Pancreas (tissue), 10 donors: ENCODE measurements around the gene HNF1B. TPM values are rescaled to one million over a fixed set of nuclear protein-coding genes. Genes with fewer than 3 reads are reported as not detected.

Source experiments
- ATAC-seq, 4 donors: fragments of 200-7000 bp; cut with Tn5 transposase; one replicate each; pipeline versions ENCODE4 v1.8.0 to v1.9.1; 2020; ENCODE audit warnings: mild to moderate bottlenecking in 4 of 4, moderate library complexity in 4 of 4
- DNase-seq, 6 donors: peaks; one replicate each; pipeline ENCODE4 v3.0.0-alpha.2; 2020
- FAIRE-seq: peaks from 2 replicates; lab custom pipeline; 2012; peaks lifted over from hg19 to GRCh38; lab: Jason Lieb, UNC
- H3K27ac ChIP-seq, 4 donors: fragments of 200-600 bp; sonication (generic); 1 replicate in 3 of 4; 2 replicates in 1 of 4; pipeline versions ENCODE4 v1.5.0 to v1.8.0; 2020
- H3K27me3 ChIP-seq, 4 donors: fragments of 200-600 bp; one replicate each; pipeline ENCODE4 v1.8.0; 2021
- H3K36me3 ChIP-seq, 3 donors: fragments of 200-600 bp; sonication (generic) in 1 of 3; one replicate each; pipeline versions ENCODE4 v1.5.0 to v1.8.0; 2020 to 2021
- H3K4me1 ChIP-seq, 3 donors: fragments of 200-600 bp; one replicate each; pipeline ENCODE4 v1.8.0; 2021
- H3K4me3 ChIP-seq, 4 donors: fragments of 200-600 bp; sonication (generic) in 2 of 4; one replicate each; pipeline versions ENCODE4 v1.5.0 to v1.8.0; 2020 to 2021
- H3K9me3 ChIP-seq, 4 donors: fragments of 200-600 bp; one replicate each; pipeline ENCODE4 v1.8.0; 2021
- WGBS, 2 donors: extraction: QIAGEN DNeasy Blood & Tissue Kit; methylation state at CpG; one replicate each; pipeline ENCODE4 v1.1.7; 2013; 5-methylcytosine and 5-hydroxymethylcytosine counted together
- intact Hi-C, 3 donors: fragments of 100-400 bp; cut with DNase I; formaldehyde crosslinking; loops; one replicate each; pipeline versions ENCODE4 v1.11.1 to v1.14.2; 2022
- polyA plus RNA-seq, 2 donors: library from polyadenylated mRNA; stranded (reverse); fragments of 200-250 nt; gene quantifications; one replicate each; pipeline ENCODE4 v1.2.3, GENCODE V29; 2013
- total RNA-seq, 6 donors: library from RNA; stranded (reverse); fragmentation: NEBNext Ultra II Directional in 4 of 6; extraction: Animal tissue kit (Norgen Biotek cat#: 25700) in 4 of 6; gene quantifications; one replicate each; pipeline versions ENCODE4 v1.2.1 to v1.2.4, GENCODE V29; 2021 to 2023
- TF ChIP-seq, protein P1 (sequence below), 4 donors: fragments of 200-600 bp; sonication (generic) in 3 of 4; IDR thresholded peaks; one replicate each; pipeline versions ENCODE4 v1.5.0 to v1.8.0; 2021; ENCODE audit warnings: antibody characterized with exemption in 4 of 4
- donor health status: healthy with polysubstance abuse.
- donor health status: DM: no; HTN: no; CAD: no; lungs with moderate emphysema.
- donor health status: DM: no; HTN: no; CAD: no.
- donor health status: control.
- donor health status: control.
- donor health status: Bipolar disorder and iron deficiency.
- donor health status: DM: yes; HTN: yes; CAD: no.
- donor health status: DM: no; HTN: no; CAD: no.
- donor health status: DM: no; HTN: no; CAD: no.
- donor health status: DM: yes; HTN: yes; CAD: no.

The HNF1B gene
- total and polyA plus RNA-seq, 8 donors = 24.9 to 50.5 (median 33.6) TPM

DNA sequence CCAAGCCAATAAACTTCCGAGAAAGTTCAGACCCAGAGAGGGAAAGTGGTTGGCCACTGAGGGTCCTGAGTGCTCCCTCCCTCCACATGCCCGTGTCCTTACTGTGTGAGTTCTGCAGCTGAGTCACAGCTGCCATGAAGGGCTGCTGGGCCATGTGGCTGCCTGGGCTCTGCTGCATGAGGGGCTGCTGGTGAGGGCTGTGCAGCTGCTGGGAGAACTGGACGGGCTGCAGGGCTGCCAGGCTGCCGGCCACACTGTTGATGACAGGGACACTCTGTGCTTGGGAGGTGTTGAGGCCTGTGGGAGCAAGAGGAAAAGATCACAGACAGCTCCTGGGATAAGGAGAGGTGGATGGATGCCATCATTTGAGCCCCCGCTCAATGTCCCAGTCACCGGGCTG is 44.0 kb downstream of the HNF1B start:
- intact Hi-C loops = loop anchor here in 2 of 3 donors (5.0 to 10.0 kb wide), 2 partner anchors 64 to 66 kb away; no protein-coding TSS in a partner anchor
- H3K9me3 ChIP-seq = no peaks in the 10 kb centered on the region
- peak in 1 of 4 donors; percentile 11 for ATAC-seq
- H3K36me3 ChIP-seq = peaks cover 0 to 70% (median 9%) of the 10 kb centered on the region in 3 donors
- WGBS, 2 donors = 71 to 78% methylated on average over 6 of the region's 6 CpGs
- no peak overlapping the region for H3K4me3 ChIP-seq
- no peak overlapping the region for H3K27ac ChIP-seq
- TF ChIP-seq, protein P1, sequence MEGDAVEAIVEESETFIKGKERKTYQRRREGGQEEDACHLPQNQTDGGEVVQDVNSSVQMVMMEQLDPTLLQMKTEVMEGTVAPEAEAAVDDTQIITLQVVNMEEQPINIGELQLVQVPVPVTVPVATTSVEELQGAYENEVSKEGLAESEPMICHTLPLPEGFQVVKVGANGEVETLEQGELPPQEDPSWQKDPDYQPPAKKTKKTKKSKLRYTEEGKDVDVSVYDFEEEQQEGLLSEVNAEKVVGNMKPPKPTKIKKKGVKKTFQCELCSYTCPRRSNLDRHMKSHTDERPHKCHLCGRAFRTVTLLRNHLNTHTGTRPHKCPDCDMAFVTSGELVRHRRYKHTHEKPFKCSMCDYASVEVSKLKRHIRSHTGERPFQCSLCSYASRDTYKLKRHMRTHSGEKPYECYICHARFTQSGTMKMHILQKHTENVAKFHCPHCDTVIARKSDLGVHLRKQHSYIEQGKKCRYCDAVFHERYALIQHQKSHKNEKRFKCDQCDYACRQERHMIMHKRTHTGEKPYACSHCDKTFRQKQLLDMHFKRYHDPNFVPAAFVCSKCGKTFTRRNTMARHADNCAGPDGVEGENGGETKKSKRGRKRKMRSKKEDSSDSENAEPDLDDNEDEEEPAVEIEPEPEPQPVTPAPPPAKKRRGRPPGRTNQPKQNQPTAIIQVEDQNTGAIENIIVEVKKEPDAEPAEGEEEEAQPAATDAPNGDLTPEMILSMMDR (IDR thresholded peaks at IDR 0.05) = no peak
- DNase-seq = no peak
- no peak for FAIRE-seq
- no peaks in the 10 kb centered on the region for H3K27me3 ChIP-seq
- peaks cover 0 to 8% (median 4%) of the 10 kb centered on the region in 3 donors for H3K4me1 ChIP-seq

DNA sequence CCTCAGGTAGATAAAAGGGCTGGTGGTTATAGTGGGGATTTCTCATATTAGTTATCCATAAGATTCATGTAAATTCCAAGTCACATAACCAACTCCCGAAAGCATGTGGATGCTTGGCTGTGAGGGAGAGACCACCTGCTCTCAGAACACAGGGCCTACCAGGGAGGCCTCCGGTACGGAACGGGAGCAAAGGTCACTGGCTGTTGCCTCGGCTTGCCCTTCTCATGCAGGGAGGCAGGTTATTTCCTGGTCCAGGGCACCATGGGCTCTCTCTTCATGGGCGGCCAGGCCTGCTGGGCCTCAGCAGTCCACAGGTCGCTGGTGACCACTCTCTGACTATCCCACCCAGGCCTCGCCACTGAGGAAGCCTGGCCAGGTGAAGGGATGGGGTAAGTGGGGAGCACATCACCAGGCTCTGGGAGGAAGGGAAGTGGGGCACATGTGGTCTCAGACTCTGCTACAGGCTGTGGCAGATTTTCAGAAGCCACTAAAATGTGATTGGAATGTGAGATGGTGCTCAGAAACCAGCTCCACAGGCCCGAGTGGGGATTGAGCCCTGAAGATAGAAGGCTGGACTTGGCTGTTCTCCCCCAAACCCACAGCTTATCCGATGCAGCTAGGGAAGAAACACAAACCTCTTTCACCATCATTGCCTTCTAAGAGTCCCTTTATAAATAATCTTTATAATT is 45.4 kb downstream of the HNF1B start:
- TF ChIP-seq, protein P1 (IDR thresholded peaks at IDR 0.05) = no peak
- Histone ChIP-seq H3K36me3 (peaks cover 0 to 68% (median 9%) of the 10 kb centered on the region in 3 donors), H3K9me3 (no peaks in the 10 kb centered on the region), H3K4me1 (peaks cover 0 to 8% (median 4%) of the 10 kb centered on the region in 3 donors), H3K27me3 (no peaks in the 10 kb centered on the region), H3K4me3 (no peak overlapping the region), H3K27ac (peak overlapping the region in 2 of 4 donors; percentile 59 to 71)
- FAIRE-seq = no peak
- no peak for DNase-seq
- WGBS, 2 donors = 76 to 80% methylated on average over 10 of the region's 10 CpGs
- ATAC-seq = no peak
- intact Hi-C loops = no loop called here

DNA sequence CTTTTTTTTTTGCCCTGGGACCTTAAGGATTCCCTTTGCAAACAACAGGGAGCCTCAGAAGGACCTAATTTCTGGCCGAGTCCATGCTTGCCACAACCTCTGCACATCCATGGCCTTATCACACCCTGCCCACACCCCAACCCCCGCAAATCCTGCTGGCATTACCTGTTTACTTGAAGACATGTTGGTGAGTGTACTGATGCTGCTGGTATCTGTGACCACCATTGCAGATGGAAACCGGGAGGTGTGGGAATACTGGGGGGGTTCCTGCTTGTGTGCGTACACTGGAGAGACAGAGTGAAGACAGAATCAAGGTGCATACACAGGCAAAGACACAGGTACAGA is 46.0 kb downstream of the HNF1B start:
- FAIRE-seq = no peak
- Histone ChIP-seq H3K4me3 (no peak overlapping the region), H3K27ac (peak overlapping the region in 2 of 4 donors; percentile 59 to 71), H3K4me1 (peaks cover 0 to 8% (median 4%) of the 10 kb centered on the region in 3 donors), H3K36me3 (peaks cover 0 to 63% (median 9%) of the 10 kb centered on the region in 3 donors), H3K9me3 (no peaks in the 10 kb centered on the region), H3K27me3 (no peaks in the 10 kb centered on the region)
- ATAC-seq = no peak
- DNase-seq = no peak
- intact Hi-C loops = no loop called here
- TF ChIP-seq, protein P1 (IDR thresholded peaks at IDR 0.05) = no peak
- WGBS, 2 donors = 88 to 89% methylated on average over 4 of the region's 4 CpGs

DNA sequence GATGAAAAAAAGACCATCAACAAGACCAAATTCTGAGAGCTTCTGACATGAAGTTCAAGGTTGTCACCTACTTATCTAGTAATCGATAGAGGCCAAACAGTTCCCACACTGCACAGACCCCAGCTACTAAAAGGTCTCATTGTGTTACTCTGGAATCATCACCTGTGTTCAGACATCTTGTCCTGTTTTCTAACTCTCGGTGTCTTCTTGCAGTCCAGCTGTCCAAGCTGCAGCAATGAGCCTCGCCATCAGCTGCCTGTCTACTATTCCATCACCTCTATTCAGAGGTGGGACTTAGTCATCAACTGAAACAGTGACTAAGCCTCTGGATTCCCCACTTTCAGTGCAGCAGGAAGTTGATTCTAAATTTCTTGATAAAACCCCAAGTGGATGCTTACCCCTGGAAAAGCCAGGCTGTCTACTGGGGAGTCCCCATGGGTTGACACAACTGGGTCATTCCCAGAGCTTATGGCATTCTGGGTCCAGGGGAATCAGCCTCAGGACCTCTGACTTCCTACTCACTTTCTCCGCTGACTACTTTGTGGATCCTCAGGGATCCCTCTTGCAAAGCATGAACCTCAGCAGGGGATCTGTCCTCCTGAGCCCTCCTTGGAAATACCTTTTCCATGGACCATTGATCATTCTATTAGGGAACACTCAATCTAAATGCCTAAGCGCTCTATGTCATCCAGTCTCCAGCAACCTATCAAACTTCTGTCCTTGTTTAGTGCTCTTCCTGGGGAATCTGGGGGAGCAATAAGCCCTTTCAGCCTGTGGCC is 46.5 kb downstream of the HNF1B start:
- intact Hi-C loops = no loop called here
- peaks cover 0 to 8% (median 4%) of the 10 kb centered on the region in 3 donors for H3K4me1 ChIP-seq
- no peaks in the 10 kb centered on the region for H3K27me3 ChIP-seq
- peak overlapping the region in 2 of 4 donors; percentile 59 to 71 for H3K27ac ChIP-seq
- H3K4me3 ChIP-seq = no peak overlapping the region
- no peak for DNase-seq
- H3K9me3 ChIP-seq = no peaks in the 10 kb centered on the region
- FAIRE-seq = no peak
- TF ChIP-seq, protein P1 (IDR thresholded peaks at IDR 0.05) = no peak
- peaks cover 0 to 59% (median 9%) of the 10 kb centered on the region in 3 donors for H3K36me3 ChIP-seq
- 61 to 64% methylated on average over 5 of the region's 5 CpGs for WGBS, 2 donors
- peak in 3 of 4 donors; percentile 35 to 64 (median 49) for ATAC-seq
